ENCODE results near the gene LRRC37A. TPM values are rescaled to one million over a fixed set of nuclear protein-coding genes. Genes with fewer than 3 reads are reported as not detected.
"Not testable (repeated sequence)": the region's sequence is repeated elsewhere in the genome, so short reads cannot be mapped to it uniquely, and the experiment has no call there.

Gene LRRC37A
- total and polyA plus RNA-seq, 10 of the 15 experiments (the other 5 are each of a cell fraction or from before 2014, with no cell fraction given), result 0.18 to 4.0 (median 2.4) TPM

DNA sequence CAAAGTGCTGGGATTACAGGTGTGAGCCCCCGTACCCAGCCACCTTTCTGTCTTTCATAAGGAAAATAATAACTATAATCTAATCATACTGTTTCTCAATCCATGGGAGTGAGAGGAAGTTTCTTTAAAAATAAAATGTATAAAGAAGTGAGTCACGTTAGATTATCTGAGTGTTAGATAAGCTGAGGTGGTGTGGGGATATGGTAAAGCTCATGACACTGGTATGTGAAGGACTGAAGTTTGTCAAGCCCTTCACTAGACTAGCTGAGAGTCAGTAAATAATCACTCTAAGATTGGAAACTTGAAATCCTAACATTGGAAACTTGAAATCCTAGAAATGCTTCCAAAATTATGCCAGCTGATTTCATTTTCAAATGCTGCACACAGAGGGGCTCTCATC, 9.4 kb upstream of the LRRC37A start:
- POLR2A ChIA-PET, result interaction anchor here (0.6 kb wide), 1 partner anchor 184 kb away, joined by 7 read pairs; no protein-coding TSS in a partner anchor

GRCh38 chr17:46286764-46287221, 8.1 kb upstream of the LRRC37A start:
- WGBS (ENCODE audit: insufficient coverage, insufficient replicate concordance, low lambda C conversion rate, missing lambda C conversion rate), result 0% methylated on average over 3 of the region's 3 CpGs
- POLR2A ChIA-PET; H3K36me3 ChIP-seq (ENCODE audit: control insufficient read depth in 2 of 2, insufficient read depth in 2 of 2, low read length in 1 of 2); H3K4me2 ChIP-seq (ENCODE audit: control insufficient read depth, insufficient read depth); FAIRE-seq; in situ Hi-C loops (cut with MboI); H4K20me1 ChIP-seq (ENCODE audit: control insufficient read depth, insufficient read depth); H3K9ac ChIP-seq (ENCODE audit: control insufficient read depth, insufficient read depth, low read length); H3K4me3 ChIP-seq; H3K27me3 ChIP-seq (replicated peaks in 1 of 2; ENCODE audit: control insufficient read depth in 2 of 2, insufficient read depth in 2 of 2, low read length in 1 of 2); BruUV-seq (replicated peaks); H3K79me2 ChIP-seq (ENCODE audit: control insufficient read depth, insufficient read depth, low read length); H3K9me3 ChIP-seq (replicated peaks; ENCODE audit: control insufficient read depth, insufficient read depth, low read length); intact Hi-C loops (cut with micrococcal nuclease; ENCODE audit: unreplicated experiment); H3K27ac ChIP-seq (ENCODE audit: control insufficient read depth, insufficient read depth): not testable (repeated sequence)
- ChIA-PET CTCF (interaction anchor here (0.6 to 6.3 kb wide), 22 partner anchors 11 to 704 kb away, joined by 3 to 64 read pairs (median 5); partner anchors contain the start of gene KANSL1), RAD21 (ENCODE audit: unreplicated experiment) (interaction anchor here (0.6 to 2.6 kb wide), 8 partner anchors 9 to 251 kb away, joined by 3 to 9 read pairs (median 4); no protein-coding TSS in a partner anchor), SMC1A (ENCODE audit: uncharacterized antibody, unreplicated experiment) (interaction anchor here (0.6 to 2.3 kb wide), 15 partner anchors 9 to 705 kb away, joined by 3 to 9 read pairs (median 5); no protein-coding TSS in a partner anchor)
- peak; percentile 61; the same call in 1 of the 2 replicates for TF ChIP-seq SMC3 (IDR thresholded peaks at IDR 0.05; ENCODE audit: borderline replicate concordance, low read length)
- peak; percentile 53; the same call in 1 of the 2 replicates for TF ChIP-seq YY1 (IDR thresholded peaks at IDR 0.05; ENCODE audit: low read depth, low read length)
- TF ChIP-seq CTCF (IDR thresholded peaks at IDR 0.05 in 2 of 3, conservative IDR thresholded peaks at IDR 0.05 in 1 of 3; ENCODE audit: control insufficient read depth in 2 of 3, extremely low read depth in 1 of 3, insufficient read depth in 1 of 3, low read depth in 3 of 3, low read length in 3 of 3), result peak; percentile 59 to 70 (median 62); a peak in 5 of 6 replicates
- TF ChIP-seq NBN (IDR thresholded peaks at IDR 0.05), result peak; percentile 66; the same call in 1 of the 2 replicates
- TF ChIP-seq RELB (IDR thresholded peaks at IDR 0.05; ENCODE audit: low read depth), result peak; percentile 48
- peak; percentile 58 for TF ChIP-seq RELA (IDR thresholded peaks at IDR 0.05; ENCODE audit: borderline replicate concordance, partially characterized antibody)
- TF ChIP-seq ATF7 (IDR thresholded peaks at IDR 0.05; ENCODE audit: low read depth), result peak; percentile 35; the same call in 1 of the 2 replicates
- peak; percentile 73 for TF ChIP-seq RAD21 (IDR thresholded peaks at IDR 0.05; ENCODE audit: insufficient read depth, low read depth, low read length)
- ATAC-seq (peak; percentile 73), DNase-seq (ENCODE audit: low read depth, low spot score) (peak; percentile 66)
- Histone ChIP-seq H3K4me1 (ENCODE audit: control insufficient read depth, insufficient read depth, low read length) (peaks cover 15% of the 10 kb centered on the region), H2AFZ (ENCODE audit: control insufficient read depth, low read depth, low read length) (peak overlapping the region; percentile 92)

More for the DNA sequence above, 9.4 kb upstream of the LRRC37A start:
- CTCF ChIA-PET, result interaction anchor here (0.7 to 6.3 kb wide), 9 partner anchors 10 to 394 kb away, joined by 3 to 64 read pairs (median 9); no protein-coding TSS in a partner anchor
- H4K20me1 ChIP-seq (ENCODE audit: control insufficient read depth, insufficient read depth); H3K9ac ChIP-seq (ENCODE audit: control insufficient read depth, insufficient read depth, low read length); H3K4me3 ChIP-seq; ATAC-seq; H3K36me3 ChIP-seq (ENCODE audit: control insufficient read depth in 2 of 2, insufficient read depth in 2 of 2, low read length in 1 of 2); H3K4me1 ChIP-seq (ENCODE audit: control insufficient read depth, insufficient read depth, low read length); H3K9me3 ChIP-seq (replicated peaks; ENCODE audit: control insufficient read depth, insufficient read depth, low read length); BruUV-seq (replicated peaks); in situ Hi-C loops (cut with MboI); H2AFZ ChIP-seq (ENCODE audit: control insufficient read depth, low read depth, low read length); H3K27me3 ChIP-seq (replicated peaks in 1 of 2; ENCODE audit: control insufficient read depth in 2 of 2, insufficient read depth in 2 of 2, low read length in 1 of 2); H3K4me2 ChIP-seq (ENCODE audit: control insufficient read depth, insufficient read depth); DNase-seq (ENCODE audit: low read depth, low spot score); intact Hi-C loops (cut with micrococcal nuclease; ENCODE audit: unreplicated experiment); FAIRE-seq; H3K27ac ChIP-seq (ENCODE audit: control insufficient read depth, insufficient read depth); H3K79me2 ChIP-seq (ENCODE audit: control insufficient read depth, insufficient read depth, low read length): not testable (repeated sequence)
- 44% methylated on average over 2 of the region's 2 CpGs for WGBS (ENCODE audit: insufficient coverage, insufficient replicate concordance, low lambda C conversion rate, missing lambda C conversion rate)
- RAD21 ChIA-PET (ENCODE audit: unreplicated experiment), result interaction anchor here (0.7 kb wide), 1 partner anchor 1052 kb away, joined by 3 read pairs; no protein-coding TSS in a partner anchor
- SMC1A ChIA-PET (ENCODE audit: uncharacterized antibody, unreplicated experiment), result interaction anchor here (1.1 to 2.3 kb wide), 4 partner anchors 20 to 704 kb away, joined by 3 to 9 read pairs (median 6); no protein-coding TSS in a partner anchor

Measured in GM12878 (cell line).